OCI-LY1 (cell line): ENCODE results near the gene CNTNAP5.

Experiments used
- H2AFZ ChIP-seq: fragments of 200-600 bp; sonication (generic), shearing (Covaris generic); 2 replicates; pipeline ENCODE4 v1.6.0; 2014; ENCODE audit warnings: antibody characterized with exemption, mild to moderate bottlenecking, low read length
- H3F3A ChIP-seq: fragments of 200-600 bp; sonication (generic), shearing (Covaris generic); 2 replicates; pipeline ENCODE4 v1.6.0; 2014; ENCODE audit warnings: mild to moderate bottlenecking, antibody characterized with exemption, low read length, moderate library complexity; ENCODE audit not compliant: insufficient read depth
- H3K27ac ChIP-seq: fragments of 200-600 bp; sonication (generic); 2 replicates; pipeline ENCODE4 v1.5.1; 2014; ENCODE audit warnings: low read length, mixed run types, mild to moderate bottlenecking, low read depth; ENCODE audit not compliant: poor library complexity, severe bottlenecking
- H3K27me3 ChIP-seq: fragments of 200-600 bp; sonication (generic); 2 replicates; pipeline ENCODE4 v1.6.0; 2014; ENCODE audit warnings: antibody characterized with exemption, mild to moderate bottlenecking, low read length, moderate library complexity; ENCODE audit not compliant: insufficient read depth
- H3K36me3 ChIP-seq: fragments of 200-600 bp; sonication (generic); 2 replicates; pipeline ENCODE4 v1.6.1; 2014; ENCODE audit warnings: mild to moderate bottlenecking, antibody characterized with exemption, low read length, moderate library complexity, mixed read lengths; ENCODE audit not compliant: insufficient read depth
- H3K4me1 ChIP-seq: fragments of 200-600 bp; sonication (generic); 2 replicates; pipeline ENCODE4 v1.5.1; 2014; ENCODE audit warnings: mild to moderate bottlenecking, low read length, moderate library complexity; ENCODE audit not compliant: insufficient read depth, severe bottlenecking
- H3K4me2 ChIP-seq: fragments of 200-600 bp; sonication (generic), shearing (Covaris generic); 2 replicates; pipeline ENCODE4 v1.6.1; 2014; ENCODE audit warnings: low read length
- H3K4me3 ChIP-seq: fragments of 200-600 bp; sonication (generic); 2 replicates; pipeline ENCODE4 v1.5.1; 2014; ENCODE audit warnings: low read length, low read depth, mild to moderate bottlenecking, mixed read lengths; ENCODE audit not compliant: poor library complexity, severe bottlenecking
- H3K79me2 ChIP-seq: fragments of 200-600 bp; shearing (Covaris generic); 2 replicates; pipeline ENCODE4 v1.6.1; 2016; ENCODE audit warnings: mixed run types, low read length, mixed read lengths; ENCODE audit not compliant: insufficient read depth
- H3K9ac ChIP-seq: fragments of 200-600 bp; sonication (generic), shearing (Covaris generic); 2 replicates; pipeline ENCODE4 v1.6.1; 2014; ENCODE audit warnings: mild to moderate bottlenecking, low read length, mixed read lengths
- H3K9me2 ChIP-seq: fragments of 200-600 bp; sonication (generic), shearing (Covaris generic); 2 replicates; pipeline ENCODE4 v1.6.1; 2014; ENCODE audit warnings: low read depth, mild to moderate bottlenecking, low read length, mixed read lengths
- H3K9me3 ChIP-seq: fragments of 200-600 bp; shearing (Covaris generic); 2 replicates; pipeline ENCODE4 v1.6.1; 2014; ENCODE audit warnings: low read length, mixed read lengths
- H4K20me1 ChIP-seq: fragments of 200-600 bp; sonication (generic), shearing (Covaris generic); 2 replicates; pipeline ENCODE4 v1.6.0; 2016; ENCODE audit warnings: mild to moderate bottlenecking, low read length; ENCODE audit not compliant: insufficient read depth
- TF ChIP-seq, protein P1 (sequence below): fragments of 200-600 bp; sonication (generic), shearing (Covaris generic); IDR thresholded peaks from 2 replicates; pipeline ENCODE4 v1.5.1; 2017; ENCODE audit warnings: mild to moderate bottlenecking, antibody characterized with exemption, low read length, moderate library complexity, mixed read lengths

Gene CNTNAP5

DNA sequence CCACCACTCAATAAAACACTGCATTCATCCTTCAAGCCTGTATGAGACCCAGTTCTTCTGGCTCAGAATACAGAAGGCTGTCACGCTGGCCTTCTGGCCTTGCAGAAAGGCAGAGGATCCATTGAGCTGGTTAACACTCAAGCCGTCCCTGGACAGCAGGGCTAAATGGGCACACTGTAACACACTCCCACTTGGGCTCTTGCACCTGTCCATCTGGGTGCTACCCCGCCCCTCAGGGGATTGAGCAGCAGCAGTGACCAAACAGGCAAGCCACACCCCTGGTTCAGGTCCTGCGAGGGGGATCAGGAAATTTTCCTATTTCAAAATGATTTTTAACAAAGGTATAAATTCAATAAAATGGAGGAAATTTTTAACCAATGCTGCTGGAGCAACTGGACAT lies 936.0 kb downstream of the CNTNAP5 start:
- Histone ChIP-seq H2AFZ (no peak overlapping the region), H3F3A (no peaks in the 10 kb centered on the region)
- TF ChIP-seq, protein P1, sequence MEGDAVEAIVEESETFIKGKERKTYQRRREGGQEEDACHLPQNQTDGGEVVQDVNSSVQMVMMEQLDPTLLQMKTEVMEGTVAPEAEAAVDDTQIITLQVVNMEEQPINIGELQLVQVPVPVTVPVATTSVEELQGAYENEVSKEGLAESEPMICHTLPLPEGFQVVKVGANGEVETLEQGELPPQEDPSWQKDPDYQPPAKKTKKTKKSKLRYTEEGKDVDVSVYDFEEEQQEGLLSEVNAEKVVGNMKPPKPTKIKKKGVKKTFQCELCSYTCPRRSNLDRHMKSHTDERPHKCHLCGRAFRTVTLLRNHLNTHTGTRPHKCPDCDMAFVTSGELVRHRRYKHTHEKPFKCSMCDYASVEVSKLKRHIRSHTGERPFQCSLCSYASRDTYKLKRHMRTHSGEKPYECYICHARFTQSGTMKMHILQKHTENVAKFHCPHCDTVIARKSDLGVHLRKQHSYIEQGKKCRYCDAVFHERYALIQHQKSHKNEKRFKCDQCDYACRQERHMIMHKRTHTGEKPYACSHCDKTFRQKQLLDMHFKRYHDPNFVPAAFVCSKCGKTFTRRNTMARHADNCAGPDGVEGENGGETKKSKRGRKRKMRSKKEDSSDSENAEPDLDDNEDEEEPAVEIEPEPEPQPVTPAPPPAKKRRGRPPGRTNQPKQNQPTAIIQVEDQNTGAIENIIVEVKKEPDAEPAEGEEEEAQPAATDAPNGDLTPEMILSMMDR = no peak

More for the DNA sequence above, 936.0 kb downstream of the CNTNAP5 start:
- no peak overlapping the region for H3K9ac ChIP-seq
- no peaks in the 10 kb centered on the region for H3K27me3 ChIP-seq
- H3K27ac ChIP-seq = no peak overlapping the region
- no peaks in the 10 kb centered on the region for H3K9me2 ChIP-seq
- H4K20me1 ChIP-seq = no peaks in the 10 kb centered on the region
- no peaks in the 10 kb centered on the region for H3K79me2 ChIP-seq
- H3K9me3 ChIP-seq = no peaks in the 10 kb centered on the region
- H3K4me3 ChIP-seq = no peak overlapping the region
- H3K36me3 ChIP-seq = no peaks in the 10 kb centered on the region
- H3K4me2 ChIP-seq = no peak overlapping the region
- no peaks in the 10 kb centered on the region for H3K4me1 ChIP-seq
